Astrocyte (in vitro differentiated cells and primary cell): ENCODE measurements around the gene SERHL2. TPM values are rescaled to one million over a fixed set of nuclear protein-coding genes. Genes with fewer than 3 reads are reported as not detected.
A peak's percentile ranks its signal among the peaks of the same experiment; 100 is the strongest.
"Not testable (repeated sequence)": the region's sequence is repeated elsewhere in the genome, so short reads cannot be mapped to it uniquely, and the experiment has no call there.

Source experiments
- DNase-seq: peaks from one replicate; pipeline ENCODE4 v3.0.0-alpha.2; 2010; ENCODE audit warnings: low read depth
- FAIRE-seq: peaks from 2 replicates; lab custom pipeline; 2011; peaks lifted over from hg19 to GRCh38; lab: Jason Lieb, UNC
- H2AFZ ChIP-seq: 2 replicates; pipeline ENCODE4 v1.6.0; 2012; ENCODE audit warnings: low read depth, low read length, inconsistent platforms
- H3K27ac ChIP-seq: 2 replicates; pipeline ENCODE4 v1.5.1; 2011; ENCODE audit warnings: low read depth, low read length, inconsistent platforms
- H3K27me3 ChIP-seq: 2 replicates; pipeline ENCODE4 v1.6.0; 2011; ENCODE audit warnings: low read length, inconsistent platforms; ENCODE audit not compliant: insufficient read depth
- H3K36me3 ChIP-seq: 2 replicates; pipeline ENCODE4 v1.5.1; 2011; ENCODE audit warnings: low read length, inconsistent platforms; ENCODE audit not compliant: insufficient read depth
- H3K4me1 ChIP-seq: 2 replicates; pipeline ENCODE4 v1.5.1; 2011; ENCODE audit warnings: low read length, inconsistent platforms; ENCODE audit not compliant: insufficient read depth
- H3K4me2 ChIP-seq: 2 replicates; pipeline ENCODE4 v1.6.0; 2012; ENCODE audit warnings: low read length, inconsistent platforms
- H3K4me3 ChIP-seq: 2 replicates; pipeline ENCODE4 v1.5.1; 2011; ENCODE audit warnings: low read depth, mild to moderate bottlenecking, low read length, inconsistent platforms; ENCODE audit not compliant: insufficient read depth
- H3K79me2 ChIP-seq: 2 replicates; pipeline ENCODE4 v1.6.0; 2012; ENCODE audit warnings: mild to moderate bottlenecking, low read length, inconsistent platforms; ENCODE audit not compliant: insufficient read depth
- H3K9ac ChIP-seq: 2 replicates; pipeline ENCODE4 v1.6.0; 2012; ENCODE audit warnings: mild to moderate bottlenecking, low read length, inconsistent platforms
- H3K9me3 ChIP-seq: 2 replicates; pipeline ENCODE4 v1.5.1; 2012; ENCODE audit warnings: low read depth, mild to moderate bottlenecking, low read length, inconsistent platforms; ENCODE audit not compliant: insufficient read depth
- H4K20me1 ChIP-seq: 2 replicates; pipeline ENCODE4 v1.6.0; 2012; ENCODE audit warnings: low read length, inconsistent platforms; ENCODE audit not compliant: insufficient read depth
- H3K27ac Mint-ChIP-seq: one replicate; pipeline ENCODE4 v1.8.0; 2021; ENCODE audit warnings: mild to moderate bottlenecking, mixed read lengths; ENCODE audit not compliant: unreplicated experiment
- H3K27me3 Mint-ChIP-seq: one replicate; pipeline ENCODE4 v1.8.0; 2021; ENCODE audit warnings: low read depth, mixed read lengths; ENCODE audit not compliant: unreplicated experiment
- H3K36me3 Mint-ChIP-seq: one replicate; pipeline ENCODE4 v1.8.0; 2021; ENCODE audit warnings: low read depth, mixed read lengths; ENCODE audit not compliant: unreplicated experiment
- H3K4me1 Mint-ChIP-seq: one replicate; pipeline ENCODE4 v1.8.0; 2021; ENCODE audit warnings: low read depth, mixed read lengths; ENCODE audit not compliant: unreplicated experiment
- H3K4me3 Mint-ChIP-seq: one replicate; pipeline ENCODE4 v1.8.0; 2021; ENCODE audit warnings: mild to moderate bottlenecking, moderate library complexity, mixed read lengths; ENCODE audit not compliant: unreplicated experiment
- H3K9me3 Mint-ChIP-seq: one replicate; pipeline ENCODE4 v1.8.0; 2021; ENCODE audit warnings: mild to moderate bottlenecking, mixed read lengths; ENCODE audit not compliant: unreplicated experiment
- CTCF ChIP-seq: IDR thresholded peaks from 2 replicates; pipeline ENCODE4 v1.5.1; 2011; ENCODE audit warnings: low read depth, mild to moderate bottlenecking, inconsistent platforms, low read length, moderate library complexity; ENCODE audit not compliant: insufficient read depth
- EZH2 ChIP-seq: IDR thresholded peaks from 2 replicates; pipeline ENCODE4 v1.6.1; 2012; ENCODE audit warnings: mild to moderate bottlenecking, low read length, inconsistent platforms; ENCODE audit not compliant: insufficient read depth
- total RNA-seq: library from RNA; stranded (reverse); gene quantifications from 2 replicates; pipeline ENCODE4 v1.2.1, GENCODE V29; 2021

SERHL2 gene
- total RNA-seq, 1 donor from 2014 or later: 1.2 TPM

- Mint-ChIP-seq H3K9me3 (no peaks in the 10 kb centered on the region), H3K27ac (peak within 1 kb of the TSS; percentile 99), H3K4me3 (peak within 1 kb of the TSS; percentile 96), H3K27me3 (no peaks in the 10 kb centered on the region), H3K36me3 (peaks cover 8% of the 10 kb centered on the region), H3K4me1 (peaks cover 27% of the 10 kb centered on the region)
- no peak for TF ChIP-seq EZH2
- no peak for TF ChIP-seq CTCF
- FAIRE-seq (no peak), DNase-seq (peak; percentile 91)
- Histone ChIP-seq H3K79me2 (peaks cover 47% of the 10 kb centered on the region), H3K9me3 (no peaks in the 10 kb centered on the region), H4K20me1 (peaks cover 44% of the 10 kb centered on the region), H3K27ac (peak within 1 kb of the TSS; percentile 99), H3K27me3 (no peaks in the 10 kb centered on the region), H3K36me3 (peaks cover 2% of the 10 kb centered on the region), H2AFZ (peak within 1 kb of the TSS; percentile 86), H3K4me3 (peak within 1 kb of the TSS; percentile 98), H3K9ac (peak within 1 kb of the TSS; percentile 96), H3K4me1 (peaks cover 30% of the 10 kb centered on the region), H3K4me2 (peak within 1 kb of the TSS; percentile 99)
Measured at GRCh38 chr22:42614312-42615091, 60.7 kb downstream of the SERHL2 start, which contains the start of gene POLDIP3. TSS of gene POLDIP3 (minus strand) at chr22:42614883. CDS start at chr22:42614857, 26 bp downstream.

GRCh38 chr22:42615092-42615859 is 61.5 kb downstream of the SERHL2 start:
- Histone ChIP-seq H4K20me1 (peaks cover 42% of the 10 kb centered on the region), H3K4me3 (peak overlapping the region; percentile 98), H3K27me3 (no peaks in the 10 kb centered on the region), H3K9me3 (no peaks in the 10 kb centered on the region), H3K9ac (peak overlapping the region; percentile 96), H3K4me1 (peaks cover 26% of the 10 kb centered on the region), H2AFZ (peak overlapping the region; percentile 86), H3K79me2 (peaks cover 40% of the 10 kb centered on the region), H3K36me3 (peaks cover 4% of the 10 kb centered on the region), H3K4me2 (peak overlapping the region; percentile 99), H3K27ac (peak overlapping the region; percentile 99)
- TF ChIP-seq EZH2 (no peak), CTCF (no peak)
- H3K4me1 Mint-ChIP-seq: peaks cover 22% of the 10 kb centered on the region
- no peaks in the 10 kb centered on the region for H3K9me3 Mint-ChIP-seq
- peak; percentile 97 for FAIRE-seq
- peaks cover 8% of the 10 kb centered on the region for H3K36me3 Mint-ChIP-seq
- H3K27me3 Mint-ChIP-seq: no peaks in the 10 kb centered on the region
- peak; percentile 99 for DNase-seq
- peak overlapping the region; percentile 90 for H3K4me3 Mint-ChIP-seq
- peak overlapping the region; percentile 99 for H3K27ac Mint-ChIP-seq

- not testable (repeated sequence) for FAIRE-seq, H3K4me3 ChIP-seq
- H3K4me1 Mint-ChIP-seq: peaks cover 22% of the 10 kb centered on the region
Measured at GRCh38 chr22:42615860-42616175, 62.1 kb downstream of the SERHL2 start.

More at GRCh38 chr22:42615860-42616175, 62.1 kb downstream of the SERHL2 start:
- not testable (repeated sequence) for H3K9me3 ChIP-seq, H3K27me3 ChIP-seq, H3K27me3 Mint-ChIP-seq, H2AFZ ChIP-seq, H3K36me3 Mint-ChIP-seq, H3K9me3 Mint-ChIP-seq, H3K36me3 ChIP-seq, DNase-seq
- Histone ChIP-seq H3K9ac (peak overlapping the region; percentile 4), H3K79me2 (peaks cover 34% of the 10 kb centered on the region), H3K4me1 (peaks cover 31% of the 10 kb centered on the region), H4K20me1 (peaks cover 42% of the 10 kb centered on the region), H3K4me2 (peak overlapping the region; percentile 54), H3K27ac (peak overlapping the region; percentile 99)
- peak overlapping the region; percentile 99 for H3K27ac Mint-ChIP-seq
- H3K4me3 Mint-ChIP-seq: peak overlapping the region; percentile 90
